Astrocyte of the cerebellum (primary cell): ENCODE measurements around the gene GTSF1L.

Experiments used
- DNase-seq: peaks from one replicate; pipeline ENCODE4 v3.0.0-alpha.2; 2011; ENCODE audit warnings: low read depth
- H3K4me3 ChIP-seq: 2 replicates; pipeline ENCODE4 v1.5.1; 2011; ENCODE audit warnings: mild to moderate bottlenecking, low read depth, low read length, moderate library complexity
- in situ Hi-C: cut with HindIII; loops from 2 replicates; pipeline ENCODE4 v1.10.0; 2017; ENCODE audit warnings: low sequenced_read_pairs
- TF ChIP-seq, protein P1 (sequence below): IDR thresholded peaks from 2 replicates; pipeline ENCODE4 v1.5.1; 2012; ENCODE audit warnings: low read length, low read depth, moderate library complexity, mild to moderate bottlenecking; ENCODE audit errors: missing control alignments

Gene GTSF1L

DNA sequence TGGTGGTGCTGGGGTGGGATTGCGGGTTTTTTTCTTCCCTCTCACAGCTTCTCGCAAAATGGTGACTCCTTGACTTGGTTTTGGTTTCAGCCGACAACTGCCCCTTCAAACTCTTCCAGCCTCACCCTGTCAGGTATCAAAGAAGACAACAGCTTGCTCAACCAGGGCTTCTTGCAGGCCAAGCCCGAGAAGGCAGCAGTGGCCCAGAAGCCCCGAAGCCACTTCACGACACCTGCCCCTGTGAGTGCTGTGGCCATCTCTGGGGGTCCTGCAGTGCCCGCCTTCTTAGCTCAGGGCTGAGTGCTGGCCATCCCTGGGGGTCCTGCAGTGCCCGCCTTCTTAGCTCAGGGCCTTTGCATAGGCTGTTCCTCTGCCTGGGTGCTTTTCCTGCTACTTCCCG, 11.8 kb downstream of the GTSF1L start:
- in situ Hi-C loops, result no loop called here
- DNase-seq, result no peak
- TF ChIP-seq, protein P1, sequence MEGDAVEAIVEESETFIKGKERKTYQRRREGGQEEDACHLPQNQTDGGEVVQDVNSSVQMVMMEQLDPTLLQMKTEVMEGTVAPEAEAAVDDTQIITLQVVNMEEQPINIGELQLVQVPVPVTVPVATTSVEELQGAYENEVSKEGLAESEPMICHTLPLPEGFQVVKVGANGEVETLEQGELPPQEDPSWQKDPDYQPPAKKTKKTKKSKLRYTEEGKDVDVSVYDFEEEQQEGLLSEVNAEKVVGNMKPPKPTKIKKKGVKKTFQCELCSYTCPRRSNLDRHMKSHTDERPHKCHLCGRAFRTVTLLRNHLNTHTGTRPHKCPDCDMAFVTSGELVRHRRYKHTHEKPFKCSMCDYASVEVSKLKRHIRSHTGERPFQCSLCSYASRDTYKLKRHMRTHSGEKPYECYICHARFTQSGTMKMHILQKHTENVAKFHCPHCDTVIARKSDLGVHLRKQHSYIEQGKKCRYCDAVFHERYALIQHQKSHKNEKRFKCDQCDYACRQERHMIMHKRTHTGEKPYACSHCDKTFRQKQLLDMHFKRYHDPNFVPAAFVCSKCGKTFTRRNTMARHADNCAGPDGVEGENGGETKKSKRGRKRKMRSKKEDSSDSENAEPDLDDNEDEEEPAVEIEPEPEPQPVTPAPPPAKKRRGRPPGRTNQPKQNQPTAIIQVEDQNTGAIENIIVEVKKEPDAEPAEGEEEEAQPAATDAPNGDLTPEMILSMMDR, result no peak
- no peak overlapping the region for H3K4me3 ChIP-seq

DNA sequence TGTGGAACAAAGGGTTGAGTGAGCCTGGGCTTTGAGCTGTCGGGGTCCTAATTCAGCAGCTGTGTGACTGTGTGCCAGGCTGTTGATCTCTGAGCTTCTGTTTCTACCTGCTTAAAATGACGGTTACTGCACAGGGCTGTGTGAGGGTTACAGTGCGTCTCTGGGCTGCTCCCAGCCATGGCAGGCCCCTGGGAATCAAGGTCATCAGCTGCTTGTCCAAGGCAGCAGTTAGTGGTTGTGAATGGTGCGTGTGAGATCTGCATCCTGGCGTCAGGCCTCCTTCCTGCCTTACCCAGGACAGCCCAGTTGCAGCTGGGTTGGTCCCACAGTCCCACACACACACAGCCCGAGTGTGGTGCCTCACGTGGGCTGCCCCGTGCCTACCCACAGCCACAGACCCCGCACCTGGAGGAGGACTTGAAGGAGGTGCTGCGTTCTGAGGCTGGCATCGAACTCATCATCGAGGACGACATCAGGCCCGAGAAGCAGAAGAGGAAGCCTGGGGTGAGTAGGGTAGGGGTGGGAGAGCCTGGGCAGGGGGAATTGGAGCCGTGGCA, 15.6 kb downstream of the GTSF1L start:
- in situ Hi-C loops, result no loop called here
- no peak overlapping the region for H3K4me3 ChIP-seq
- no peak for DNase-seq
- TF ChIP-seq, protein P1, result no peak

GRCh38 chr20:43710370-43711044, 16.3 kb downstream of the GTSF1L start:
- DNase-seq, result no peak
- TF ChIP-seq, protein P1, result no peak
- no peak overlapping the region for H3K4me3 ChIP-seq
- in situ Hi-C loops, result no loop called here

GRCh38 chr20:43702502-43702901, 24.3 kb downstream of the GTSF1L start:
- no peak overlapping the region for H3K4me3 ChIP-seq
- in situ Hi-C loops, result no loop called here
- TF ChIP-seq, protein P1, result no peak
- no peak for DNase-seq

- no peak for DNase-seq
- H3K4me3 ChIP-seq, result no peak overlapping the region
- TF ChIP-seq, protein P1, result no peak
- in situ Hi-C loops, result no loop called here
Observed at GRCh38 chr20:43700627-43701026, 26.2 kb downstream of the GTSF1L start.

- DNase-seq, result no peak
- TF ChIP-seq, protein P1, result no peak
- in situ Hi-C loops, result no loop called here
- no peak overlapping the region for H3K4me3 ChIP-seq
Observed at GRCh38 chr20:43699941-43700565, 26.7 kb downstream of the GTSF1L start.
